ENCODE data around the gene HSPA1L. TPM values are rescaled to one million over a fixed set of nuclear protein-coding genes. Genes with fewer than 3 reads are reported as not detected.

HSPA1L gene
- total RNA-seq, 4 donors from 2014 or later = 0.88 to 1.7 (median 1.5) TPM; not detected in 1

- peak overlapping the region in 1 of 4 donors; percentile 18 for H3K27ac ChIP-seq
- DNase-seq = peak in 2 of 3 donors; percentile 66 to 79
Observed at GRCh38 chr6:31765910-31766794, 48.9 kb downstream of the HSPA1L start.

GRCh38 chr6:31765559-31765909 lies 49.5 kb downstream of the HSPA1L start:
- DNase-seq = no peak
- Histone ChIP-seq H3K36me3 (no peaks in the 10 kb centered on the region), H3K4me3 (peak overlapping the region in 1 of 4 donors; percentile 41), H3K27me3 (no peaks in the 10 kb centered on the region), H3K9me3 (no peaks in the 10 kb centered on the region), H3K27ac (no peak overlapping the region), H3K4me1 (peaks cover 0 to 23% (median 0%) of the 10 kb centered on the region in 4 donors)
- TF ChIP-seq POLR2A (IDR thresholded peaks at IDR 0.05) (no peak), CTCF (IDR thresholded peaks at IDR 0.05) (no peak)

More at GRCh38 chr6:31765910-31766794, 48.9 kb downstream of the HSPA1L start:
- Histone ChIP-seq H3K27me3 (no peaks in the 10 kb centered on the region), H3K36me3 (no peaks in the 10 kb centered on the region), H3K4me1 (peaks cover 0 to 19% (median 0%) of the 10 kb centered on the region in 4 donors), H3K4me3 (peak overlapping the region in 2 of 4 donors; percentile 41), H3K9me3 (no peaks in the 10 kb centered on the region)
- TF ChIP-seq CTCF (IDR thresholded peaks at IDR 0.05) (no peak), POLR2A (IDR thresholded peaks at IDR 0.05) (peak in 1 of 2 donors; percentile 19)

GRCh38 chr6:31764198-31764597 lies 50.9 kb downstream of the HSPA1L start:
- H3K27ac ChIP-seq = no peak overlapping the region
- no peak for DNase-seq
- no peaks in the 10 kb centered on the region for H3K27me3 ChIP-seq
- TF ChIP-seq CTCF (IDR thresholded peaks at IDR 0.05) = no peak
- no peak for TF ChIP-seq POLR2A (IDR thresholded peaks at IDR 0.05)
- no peaks in the 10 kb centered on the region for H3K36me3 ChIP-seq
- no peak overlapping the region for H3K4me3 ChIP-seq
- no peaks in the 10 kb centered on the region for H3K9me3 ChIP-seq
- peaks cover 0 to 16% (median 0%) of the 10 kb centered on the region in 4 donors for H3K4me1 ChIP-seq

GRCh38 chr6:31763619-31763940 lies 51.5 kb downstream of the HSPA1L start:
- no peak overlapping the region for H3K27ac ChIP-seq
- DNase-seq = no peak
- peaks cover 0 to 16% (median 0%) of the 10 kb centered on the region in 4 donors for H3K4me1 ChIP-seq
- no peaks in the 10 kb centered on the region for H3K9me3 ChIP-seq
- no peaks in the 10 kb centered on the region for H3K27me3 ChIP-seq
- no peak overlapping the region for H3K4me3 ChIP-seq
- no peak for TF ChIP-seq CTCF (IDR thresholded peaks at IDR 0.05)
- no peak for TF ChIP-seq POLR2A (IDR thresholded peaks at IDR 0.05)
- H3K36me3 ChIP-seq = no peaks in the 10 kb centered on the region

- Histone ChIP-seq H3K4me1 (peaks cover 0 to 16% (median 0%) of the 10 kb centered on the region in 4 donors), H3K9me3 (no peaks in the 10 kb centered on the region), H3K36me3 (no peaks in the 10 kb centered on the region), H3K4me3 (no peak overlapping the region), H3K27ac (no peak overlapping the region), H3K27me3 (no peaks in the 10 kb centered on the region)
- no peak for TF ChIP-seq POLR2A (IDR thresholded peaks at IDR 0.05)
- no peak for TF ChIP-seq CTCF (IDR thresholded peaks at IDR 0.05)
- DNase-seq = no peak
Observed at GRCh38 chr6:31762878-31763618, 52.0 kb downstream of the HSPA1L start.
